K562 treated with DMSO at 1 percent for 4 hours (cell line): Measurements from ENCODE around the gene IL23R. TPM values are rescaled to one million over a fixed set of nuclear protein-coding genes. Genes with fewer than 3 reads are reported as not detected.

Experiments
- total RNA-seq: library from RNA; unstranded; fragments of 300-600 nt; gene quantifications from 2 replicates; pipeline ENCODE4 v1.2.3, GENCODE V29; 2022; ENCODE audit not compliant: insufficient read depth

The IL23R gene, protein sequence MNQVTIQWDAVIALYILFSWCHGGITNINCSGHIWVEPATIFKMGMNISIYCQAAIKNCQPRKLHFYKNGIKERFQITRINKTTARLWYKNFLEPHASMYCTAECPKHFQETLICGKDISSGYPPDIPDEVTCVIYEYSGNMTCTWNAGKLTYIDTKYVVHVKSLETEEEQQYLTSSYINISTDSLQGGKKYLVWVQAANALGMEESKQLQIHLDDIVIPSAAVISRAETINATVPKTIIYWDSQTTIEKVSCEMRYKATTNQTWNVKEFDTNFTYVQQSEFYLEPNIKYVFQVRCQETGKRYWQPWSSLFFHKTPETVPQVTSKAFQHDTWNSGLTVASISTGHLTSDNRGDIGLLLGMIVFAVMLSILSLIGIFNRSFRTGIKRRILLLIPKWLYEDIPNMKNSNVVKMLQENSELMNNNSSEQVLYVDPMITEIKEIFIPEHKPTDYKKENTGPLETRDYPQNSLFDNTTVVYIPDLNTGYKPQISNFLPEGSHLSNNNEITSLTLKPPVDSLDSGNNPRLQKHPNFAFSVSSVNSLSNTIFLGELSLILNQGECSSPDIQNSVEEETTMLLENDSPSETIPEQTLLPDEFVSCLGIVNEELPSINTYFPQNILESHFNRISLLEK
- 13.3 and 17.1 TPM in 2 replicates for total RNA-seq

GRCh38 chr1:67166196-67166595 is at the start of gene IL23R:
TSS of gene IL23R (plus strand) at chr1:67166454. CDS start at chr1:67168121, 1,667 bp downstream.

GRCh38 chr1:67134695-67135094 is 31.6 kb upstream of the IL23R start, which contains the start of gene C1orf141:
TSS of gene C1orf141 (minus strand) at chr1:67134970. CDS start at chr1:67127240, 7,730 bp downstream.

DNA sequence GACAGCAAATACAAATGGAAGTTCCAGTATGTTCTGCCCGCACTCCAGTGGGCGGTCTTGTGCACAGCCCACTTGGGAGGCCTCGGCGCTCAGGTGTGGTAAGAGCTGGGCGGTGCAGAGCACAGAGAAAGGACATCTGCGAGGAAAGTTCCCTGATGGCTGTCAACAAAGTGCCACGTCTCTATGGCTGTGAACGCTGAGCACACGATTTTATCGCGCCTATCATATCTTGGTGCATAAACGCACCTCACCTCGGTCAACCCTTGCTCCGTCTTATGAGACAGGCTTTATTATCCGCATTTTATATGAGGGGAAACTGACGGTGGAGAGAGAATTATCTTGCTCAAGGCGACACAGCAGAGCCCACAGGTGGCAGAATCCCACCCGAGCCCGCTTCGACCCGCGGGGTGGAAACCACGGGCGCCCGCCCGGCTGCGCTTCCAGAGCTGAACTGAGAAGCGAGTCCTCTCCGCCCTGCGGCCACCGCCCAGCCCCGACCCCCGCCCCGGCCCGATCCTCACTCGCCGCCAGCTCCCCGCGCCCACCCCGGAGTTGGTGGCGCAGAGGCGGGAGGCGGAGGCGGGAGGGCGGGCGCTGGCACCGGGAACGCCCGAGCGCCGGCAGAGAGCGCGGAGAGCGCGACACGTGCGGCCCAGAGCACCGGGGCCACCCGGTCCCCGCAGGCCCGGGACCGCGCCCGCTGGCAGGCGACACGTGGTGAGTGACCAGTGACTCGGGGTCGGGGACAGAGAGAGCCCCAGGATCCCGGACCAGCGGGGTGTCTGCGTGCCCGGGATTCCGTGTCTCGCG is 141.2 kb downstream of the IL23R start, which contains the start of gene IL12RB2:
IL12RB2 (plus strand) TSS at position 623 of the 810 bp plus-strand sequence. CDS start 12,496 bp downstream, outside the sequence.

Other genes with a start within 250 kb of the IL23R start
- 0.67 and 0.70 TPM in 2 replicates for gene DNAI4, start 241.6 kb upstream of the IL23R start, total RNA-seq
- gene MIER1, start 241.5 kb upstream of the IL23R start, total RNA-seq, result 13.6 and 13.8 TPM in 2 replicates
- gene SLC35D1, start 112.3 kb upstream of the IL23R start, total RNA-seq, result 3.1 and 3.2 TPM in 2 replicates
- gene C1orf141, start 31.5 kb upstream of the IL23R start, total RNA-seq, result not detected in 2 replicates
- 4.1 and 4.8 TPM in 2 replicates for gene IL12RB2, start 141.4 kb downstream of the IL23R start, total RNA-seq